Liver (tissue), 9 donors: Measurements from ENCODE around the gene QKI. TPM values are rescaled to one million over a fixed set of nuclear protein-coding genes. Genes with fewer than 3 reads are reported as not detected.

Source experiments
- DNase-seq: peaks from one replicate; pipeline ENCODE4 v3.0.0-alpha.2; 2017; ENCODE audit warnings: low spot score
- H3K27ac ChIP-seq, 2 donors: one replicate each; pipeline ENCODE4 v1.7.0; 2013; ENCODE audit warnings: inconsistent platforms in 2 of 2, low read length in 2 of 2, control low read depth in 1 of 2, low read depth in 1 of 2, mild to moderate bottlenecking in 1 of 2
- H3K27me3 ChIP-seq, 4 donors: one replicate each; pipeline versions ENCODE4 v1.6.1 to v1.7.0; 2013; ENCODE audit warnings: low read length in 3 of 4, inconsistent platforms in 1 of 4, mild to moderate bottlenecking in 1 of 4, moderate library complexity in 1 of 4; ENCODE audit not compliant: control insufficient read depth in 4 of 4, insufficient read depth in 4 of 4
- H3K36me3 ChIP-seq, 4 donors: one replicate each; pipeline versions ENCODE4 v1.6.1 to v1.7.0; 2013; ENCODE audit warnings: low read length in 3 of 4, mild to moderate bottlenecking in 3 of 4, low read depth in 1 of 4, moderate library complexity in 1 of 4; ENCODE audit not compliant: control insufficient read depth in 4 of 4, insufficient read depth in 3 of 4
- H3K4me1 ChIP-seq, 4 donors: one replicate each; pipeline versions ENCODE4 v1.6.1 to v1.7.0; 2013; ENCODE audit warnings: low read length in 3 of 4, mild to moderate bottlenecking in 3 of 4, moderate library complexity in 1 of 4; ENCODE audit not compliant: control insufficient read depth in 4 of 4, insufficient read depth in 4 of 4
- H3K4me3 ChIP-seq, 3 donors: one replicate each; pipeline versions ENCODE4 v1.6.1 to v1.7.0; 2013; ENCODE audit warnings: low read length in 3 of 3, control low read depth in 1 of 3, low read depth in 1 of 3, mild to moderate bottlenecking in 1 of 3
- H3K9ac ChIP-seq, 2 donors: one replicate each; pipeline ENCODE4 v1.7.0; 2013; ENCODE audit warnings: low read length in 2 of 2, mild to moderate bottlenecking in 2 of 2, moderate library complexity in 2 of 2, control low read depth in 1 of 2, low read depth in 1 of 2
- H3K9me3 ChIP-seq, 4 donors: one replicate each; pipeline versions ENCODE4 v1.6.1 to v1.7.0; 2013; ENCODE audit warnings: low read length in 3 of 4; ENCODE audit not compliant: control insufficient read depth in 4 of 4
- ATF3 ChIP-seq: IDR thresholded peaks from 2 replicates; pipeline ENCODE4 v1.6.1; 2016; ENCODE audit warnings: antibody characterized with exemption
- CTCF ChIP-seq: fragments of 150-350 bp; IDR thresholded peaks from 2 replicates; pipeline ENCODE4 v1.5.1; 2017; ENCODE audit warnings: improper control_type of control experiment, low read depth, low read length; ENCODE audit not compliant: missing input control
- FOXA1 ChIP-seq: IDR thresholded peaks from 2 replicates; pipeline ENCODE4 v1.6.1; 2016; ENCODE audit warnings: antibody characterized with exemption
- FOXA2 ChIP-seq: IDR thresholded peaks from 2 replicates; pipeline ENCODE4 v1.6.1; 2016; ENCODE audit warnings: antibody characterized with exemption
- GABPA ChIP-seq, 2 donors: IDR thresholded peaks in 1 of 2; conservative IDR thresholded peaks in 1 of 2; 2 replicates each; pipeline ENCODE4 v1.6.1; 2016; ENCODE audit warnings: antibody characterized with exemption in 2 of 2, mild to moderate bottlenecking in 1 of 2, moderate library complexity in 1 of 2
- HNF4A ChIP-seq, 2 donors: conservative IDR thresholded peaks; 2 replicates each; pipeline ENCODE4 v1.6.1; 2016; ENCODE audit warnings: antibody characterized with exemption in 2 of 2, mild to moderate bottlenecking in 2 of 2
- HNF4G ChIP-seq: IDR thresholded peaks from 2 replicates; pipeline ENCODE4 v1.6.1; 2016; ENCODE audit warnings: antibody characterized with exemption
- JUND ChIP-seq, 2 donors: IDR thresholded peaks; 2 replicates each; pipeline ENCODE4 v1.6.1; 2016; ENCODE audit warnings: antibody characterized with exemption in 2 of 2
- RAD21 ChIP-seq, 2 donors: IDR thresholded peaks; 2 replicates each; pipeline ENCODE4 v1.6.1; 2016; ENCODE audit warnings: antibody characterized with exemption in 2 of 2, mild to moderate bottlenecking in 2 of 2
- RXRA ChIP-seq, 2 donors: IDR thresholded peaks; 2 replicates each; pipeline ENCODE4 v1.6.1; 2017 to 2018; ENCODE audit warnings: antibody characterized with exemption in 2 of 2, mild to moderate bottlenecking in 1 of 2
- YY1 ChIP-seq: IDR thresholded peaks from 2 replicates; pipeline ENCODE4 v1.6.1; 2016; ENCODE audit warnings: antibody characterized with exemption, mild to moderate bottlenecking
- ZBTB33 ChIP-seq: IDR thresholded peaks from 2 replicates; pipeline ENCODE4 v1.6.1; 2016; ENCODE audit warnings: antibody characterized with exemption
- WGBS: extraction: QIAGEN DNeasy Blood & Tissue Kit; methylation state at CpG from one replicate; pipeline ENCODE4 v1.1.7; 2013; 5-methylcytosine and 5-hydroxymethylcytosine counted together
- polyA plus RNA-seq, 2 donors: library from polyadenylated mRNA; stranded (reverse) in 1 of 2; unstranded in 1 of 2; fragments of 200-250 nt in 1 of 2; fragments of >200 nt in 1 of 2; fragmentation: Nextera tagmentation in 1 of 2; extraction: Ambion mirVana in 1 of 2; gene quantifications; one replicate each; pipeline versions ENCODE4 v1.2.1 to v1.2.3, GENCODE V29; 2013 to 2015
- total RNA-seq, 2 donors: library from RNA; depleted of rRNA; stranded (reverse); fragments of >200 nt; gene quantifications; one replicate each; pipeline ENCODE4 v1.2.3, GENCODE V29; 2014
- TF ChIP-seq, protein P1 (sequence below): IDR thresholded peaks from 2 replicates; pipeline ENCODE4 v1.6.1; 2016; ENCODE audit warnings: antibody characterized with exemption
- TF ChIP-seq, protein P2 (sequence below): IDR thresholded peaks from 2 replicates; pipeline ENCODE4 v1.6.1; 2016; ENCODE audit warnings: antibody characterized with exemption, mild to moderate bottlenecking
- donor health status: healthy.
- donor health status: healthy.
- donor health status: healthy.
- donor health status: healthy.
- donor health status: healthy.

Gene QKI
- total and polyA plus RNA-seq, 4 donors: 22.7 to 97.0 (median 56.3) TPM

- H3K4me3 ChIP-seq: no peak overlapping the region
- no peak for DNase-seq
- H3K9me3 ChIP-seq: no peaks in the 10 kb centered on the region
- H3K4me1 ChIP-seq: peaks cover 7 to 15% (median 11%) of the 10 kb centered on the region in 4 donors
- H3K36me3 ChIP-seq: peaks cover 0 to 4% (median 3%) of the 10 kb centered on the region in 4 donors
- H3K9ac ChIP-seq: no peak overlapping the region
- TF ChIP-seq GABPA (IDR thresholded peaks at IDR 0.05 in 1 of 2, conservative IDR thresholded peaks at IDR 0.05 in 1 of 2): no peak
- TF ChIP-seq, protein P1, sequence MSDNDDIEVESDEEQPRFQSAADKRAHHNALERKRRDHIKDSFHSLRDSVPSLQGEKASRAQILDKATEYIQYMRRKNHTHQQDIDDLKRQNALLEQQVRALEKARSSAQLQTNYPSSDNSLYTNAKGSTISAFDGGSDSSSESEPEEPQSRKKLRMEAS: no peak
- H3K27ac ChIP-seq: no peak overlapping the region
- no peaks in the 10 kb centered on the region for H3K27me3 ChIP-seq
- 85% methylated on average over 2 of the region's 2 CpGs for WGBS
Observed at GRCh38 chr6:163454425-163454824, 39.9 kb downstream of the QKI start.

- Histone ChIP-seq H3K27me3 (no peaks in the 10 kb centered on the region), H3K4me3 (no peak overlapping the region), H3K27ac (no peak overlapping the region), H3K9ac (no peak overlapping the region), H3K36me3 (peaks cover 0 to 4% (median 3%) of the 10 kb centered on the region in 4 donors), H3K9me3 (no peaks in the 10 kb centered on the region), H3K4me1 (peaks cover 8 to 20% (median 14%) of the 10 kb centered on the region in 4 donors)
- DNase-seq: no peak
- no peak for TF ChIP-seq HNF4A (conservative IDR thresholded peaks at IDR 0.05)
- no peak for TF ChIP-seq FOXA2
- no peak for TF ChIP-seq RAD21 (IDR thresholded peaks at IDR 0.05)
- no peak for TF ChIP-seq ZBTB33
- no peak for TF ChIP-seq YY1
- no peak for TF ChIP-seq JUND (IDR thresholded peaks at IDR 0.05)
- no peak for TF ChIP-seq CTCF
- no peak for TF ChIP-seq GABPA (IDR thresholded peaks at IDR 0.05 in 1 of 2, conservative IDR thresholded peaks at IDR 0.05 in 1 of 2)
- no peak for TF ChIP-seq RXRA (IDR thresholded peaks at IDR 0.05)
- no peak for TF ChIP-seq ATF3
- TF ChIP-seq, protein P2, sequence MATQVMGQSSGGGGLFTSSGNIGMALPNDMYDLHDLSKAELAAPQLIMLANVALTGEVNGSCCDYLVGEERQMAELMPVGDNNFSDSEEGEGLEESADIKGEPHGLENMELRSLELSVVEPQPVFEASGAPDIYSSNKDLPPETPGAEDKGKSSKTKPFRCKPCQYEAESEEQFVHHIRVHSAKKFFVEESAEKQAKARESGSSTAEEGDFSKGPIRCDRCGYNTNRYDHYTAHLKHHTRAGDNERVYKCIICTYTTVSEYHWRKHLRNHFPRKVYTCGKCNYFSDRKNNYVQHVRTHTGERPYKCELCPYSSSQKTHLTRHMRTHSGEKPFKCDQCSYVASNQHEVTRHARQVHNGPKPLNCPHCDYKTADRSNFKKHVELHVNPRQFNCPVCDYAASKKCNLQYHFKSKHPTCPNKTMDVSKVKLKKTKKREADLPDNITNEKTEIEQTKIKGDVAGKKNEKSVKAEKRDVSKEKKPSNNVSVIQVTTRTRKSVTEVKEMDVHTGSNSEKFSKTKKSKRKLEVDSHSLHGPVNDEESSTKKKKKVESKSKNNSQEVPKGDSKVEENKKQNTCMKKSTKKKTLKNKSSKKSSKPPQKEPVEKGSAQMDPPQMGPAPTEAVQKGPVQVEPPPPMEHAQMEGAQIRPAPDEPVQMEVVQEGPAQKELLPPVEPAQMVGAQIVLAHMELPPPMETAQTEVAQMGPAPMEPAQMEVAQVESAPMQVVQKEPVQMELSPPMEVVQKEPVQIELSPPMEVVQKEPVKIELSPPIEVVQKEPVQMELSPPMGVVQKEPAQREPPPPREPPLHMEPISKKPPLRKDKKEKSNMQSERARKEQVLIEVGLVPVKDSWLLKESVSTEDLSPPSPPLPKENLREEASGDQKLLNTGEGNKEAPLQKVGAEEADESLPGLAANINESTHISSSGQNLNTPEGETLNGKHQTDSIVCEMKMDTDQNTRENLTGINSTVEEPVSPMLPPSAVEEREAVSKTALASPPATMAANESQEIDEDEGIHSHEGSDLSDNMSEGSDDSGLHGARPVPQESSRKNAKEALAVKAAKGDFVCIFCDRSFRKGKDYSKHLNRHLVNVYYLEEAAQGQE: no peak
- no peak for TF ChIP-seq HNF4G
- TF ChIP-seq FOXA1: no peak
Observed at GRCh38 chr6:163455552-163455951, 41.0 kb downstream of the QKI start.
